GM10248 (cell line): ENCODE results near the gene PLLP.

Experiments
- CTCF ChIA-PET: fragments of 300-600 bp; sonication (Branson Sonifier 250); formaldehyde crosslinking; extraction: SDS; loops from one replicate; lab custom pipeline; 2021; ENCODE audit warnings: antibody characterized with exemption; lab: Yijun Ruan, JAX
- POLR2A ChIA-PET: fragments of 350-650 bp; sonication (Branson Sonifier 250); formaldehyde crosslinking; extraction: SDS; loops from one replicate; lab custom pipeline; 2020; ENCODE audit warnings: antibody characterized with exemption; lab: Yijun Ruan, JAX
- DNase-seq: peaks from one replicate; pipeline ENCODE4 v3.0.0; 2012; ENCODE audit errors: extremely low spot score
- CTCF ChIP-seq: IDR thresholded peaks from 2 replicates; pipeline ENCODE4 v1.5.1; 2012; ENCODE audit warnings: mild to moderate bottlenecking, low read depth; ENCODE audit errors: extremely low read depth, missing control alignments, control extremely low read depth

PLLP gene

GRCh38 chr16:57224651-57225335 lies 59.7 kb downstream of the PLLP start:
- DNase-seq: no peak
- ChIA-PET POLR2A (no interaction called here), CTCF (interaction anchor here (0.9 to 1.6 kb wide), 3 partner anchors 10 to 83 kb away, joined by 3 to 4 read pairs (median 3); no protein-coding TSS in a partner anchor)
- TF ChIP-seq CTCF: no peak

GRCh38 chr16:57223057-57223456 lies 61.4 kb downstream of the PLLP start:
- no peak for DNase-seq
- ChIA-PET POLR2A (no interaction called here), CTCF (interaction anchor here (1.1 to 1.8 kb wide), 4 partner anchors 10 to 20 kb away, joined by 3 to 9 read pairs (median 4); no protein-coding TSS in a partner anchor)
- TF ChIP-seq CTCF: no peak

GRCh38 chr16:57216968-57217367 lies 67.5 kb downstream of the PLLP start:
- CTCF ChIA-PET: interaction anchor here (1.3 to 3.3 kb wide), 2 partner anchors 12 to 20 kb away, joined by 3 to 15 read pairs; no protein-coding TSS in a partner anchor
- POLR2A ChIA-PET: no interaction called here
- no peak for TF ChIP-seq CTCF
- no peak for DNase-seq

- DNase-seq: no peak
- ChIA-PET POLR2A (no interaction called here), CTCF (interaction anchor here (0.7 to 3.3 kb wide), 4 partner anchors 8 to 27 kb away, joined by 3 to 15 read pairs (median 4); no protein-coding TSS in a partner anchor)
- TF ChIP-seq CTCF: no peak
Measured at GRCh38 chr16:57213462-57213861, 71.0 kb downstream of the PLLP start.

- TF ChIP-seq CTCF: no peak
- ChIA-PET CTCF (no interaction called here), POLR2A (no interaction called here)
Measured at GRCh38 chr16:57209780-57210179, 74.7 kb downstream of the PLLP start.

GRCh38 chr16:57208926-57209325 lies 75.5 kb downstream of the PLLP start:
- DNase-seq: no peak
- TF ChIP-seq CTCF: no peak
- ChIA-PET POLR2A (no interaction called here), CTCF (interaction anchor here (1.0 kb wide), 1 partner anchor 27 kb away, joined by 3 read pairs; no protein-coding TSS in a partner anchor)

More at GRCh38 chr16:57209780-57210179, 74.7 kb downstream of the PLLP start:
- no peak for DNase-seq
